HepG2 (cell line): ENCODE results near the gene NUDT3. TPM values are rescaled to one million over a fixed set of nuclear protein-coding genes. Genes with fewer than 3 reads are reported as not detected.
A peak's percentile ranks its signal among the peaks of the same experiment; 100 is the strongest.

Experiments used
- ATAC-seq: fragments of 200-7000 bp; cut with Tn5 transposase; 3 replicates; pipeline ENCODE4 v1.9.1; 2020; ENCODE audit warnings: mild to moderate bottlenecking, moderate library complexity
- BruUV-seq: library from RNA; stranded (reverse); fragments of 400-500 nt; replicated peaks from 2 replicates; lab custom pipeline; 2021; lab: Mats Ljungman, UMichigan
- CTCF ChIA-PET: fragments of 300-600 bp; formaldehyde crosslinking; extraction: SDS; loops from one replicate; lab custom pipeline; 2021; ENCODE audit warnings: low total read pairs, inconsistent platforms, low intra/inter-chr PET ratio; lab: Yijun Ruan, JAX
- POLR2A ChIA-PET: fragments of 350-600 bp; sonication (Branson Sonifier 250); formaldehyde crosslinking; loops from one replicate; lab custom pipeline; 2020; ENCODE audit warnings: antibody characterized with exemption, inconsistent platforms; lab: Yijun Ruan, JAX
- DNase-seq: peaks from one replicate; pipeline ENCODE4 v3.0.0-alpha.2; 2015; ENCODE audit warnings: low spot score
- FAIRE-seq: peaks from 3 replicates; lab custom pipeline; 2011; peaks lifted over from hg19 to GRCh38; lab: Jason Lieb, UNC
- H2AFZ ChIP-seq: one replicate; pipeline ENCODE4 v1.6.1; 2011; ENCODE audit warnings: low read length, inconsistent platforms
- H3K27ac ChIP-seq: fragments of 300-600 bp; 3 replicates; pipeline ENCODE4 v1.8.0; 2011; ENCODE audit warnings: mixed run types, mild to moderate bottlenecking, mixed read lengths, low read length, inconsistent platforms; ENCODE audit not compliant: insufficient read depth; ENCODE audit errors: extremely low read length
- H3K27me3 ChIP-seq, 2 experiments: fragments of 200-600 bp in 1 of 2; 2 replicates in 1 of 2; 3 replicates in 1 of 2; pipeline versions ENCODE4 v1.6.0 to v1.8.0; 2011; ENCODE audit warnings: low read length in 2 of 2, mild to moderate bottlenecking in 2 of 2, moderate library complexity in 2 of 2, inconsistent platforms in 1 of 2; ENCODE audit not compliant: insufficient read depth in 2 of 2, control insufficient read depth in 1 of 2
- H3K36me3 ChIP-seq, 2 experiments: fragments of 200-600 bp in 1 of 2; replicated peaks in 1 of 2; 2 replicates in 1 of 2; 3 replicates in 1 of 2; pipeline versions ENCODE4 v1.5.1 to v1.8.0; 2011; ENCODE audit warnings: low read length in 2 of 2, inconsistent platforms in 1 of 2; ENCODE audit not compliant: insufficient read depth in 2 of 2, control insufficient read depth in 1 of 2
- H3K4me1 ChIP-seq: 2 replicates; pipeline ENCODE4 v1.5.1; 2012; ENCODE audit warnings: low read length, inconsistent platforms; ENCODE audit not compliant: insufficient read depth
- H3K4me2 ChIP-seq: 2 replicates; pipeline ENCODE4 v1.6.0; 2011; ENCODE audit warnings: low read depth, low read length, inconsistent platforms
- H3K4me3 ChIP-seq, 3 experiments: fragments of 200-600 bp in 1 of 3; sonication (generic), shearing (Covaris generic) in 1 of 3; replicated peaks in 1 of 3; 2 replicates each; pipeline ENCODE4 v1.5.1; 2011 to 2016; ENCODE audit warnings: low read length in 3 of 3, inconsistent platforms in 2 of 3, low read depth in 2 of 3, mild to moderate bottlenecking in 2 of 3, control low read depth in 1 of 3, mixed read lengths in 1 of 3; ENCODE audit not compliant: insufficient read depth in 1 of 3
- H3K79me2 ChIP-seq: one replicate; pipeline ENCODE4 v1.6.1; 2011; ENCODE audit warnings: low read length, inconsistent platforms; ENCODE audit not compliant: insufficient read depth
- H3K9ac ChIP-seq: 2 replicates; pipeline ENCODE4 v1.6.0; 2011; ENCODE audit warnings: mild to moderate bottlenecking, low read depth, low read length, inconsistent platforms; ENCODE audit not compliant: insufficient read depth
- H3K9me3 ChIP-seq: 2 replicates; pipeline ENCODE4 v1.5.1; 2012; ENCODE audit warnings: mild to moderate bottlenecking, low read length
- H4K20me1 ChIP-seq: 2 replicates; pipeline ENCODE4 v1.6.0; 2011; ENCODE audit warnings: inconsistent platforms, mild to moderate bottlenecking, low read length, moderate library complexity; ENCODE audit not compliant: insufficient read depth
- BORCS8-MEF2B ChIP-seq: sonication (generic); formaldehyde crosslinking; IDR thresholded peaks from 2 replicates; pipeline ENCODE4 v1.8.0; 2022; ENCODE audit warnings: mild to moderate bottlenecking, missing genetic modification reagents
- DNMT3B ChIP-seq: conservative IDR thresholded peaks from 2 replicates; pipeline ENCODE4 v1.6.1; 2016; ENCODE audit warnings: missing biosample characterization, control low read depth
- KAT8 ChIP-seq: IDR thresholded peaks from 2 replicates; pipeline ENCODE4 v1.6.1; 2016; ENCODE audit warnings: missing genetic modification reagents, missing compliant biosample characterization
- KLF16 ChIP-seq, 2 experiments: sonication (generic) in 1 of 2; formaldehyde crosslinking in 1 of 2; IDR thresholded peaks; 2 replicates each; pipeline versions ENCODE4 v1.6.1 to v1.8.0; 2016 to 2023; ENCODE audit warnings: missing genetic modification reagents in 2 of 2, missing compliant biosample characterization in 1 of 2
- NFRKB ChIP-seq: fragments of 450-650 bp; IDR thresholded peaks from 2 replicates; pipeline ENCODE4 v1.6.1; 2017
- NFYB ChIP-seq: sonication (generic); formaldehyde crosslinking; IDR thresholded peaks from 2 replicates; pipeline ENCODE4 v1.4.0; 2020; ENCODE audit warnings: missing genetic modification reagents
- SRSF4 ChIP-seq: fragments of 200-400 bp; formaldehyde crosslinking; IDR thresholded peaks from one replicate; pipeline ENCODE4 v1.6.1; 2018; ENCODE audit warnings: mild to moderate bottlenecking, low read depth, low read length, moderate library complexity; ENCODE audit not compliant: poor library complexity, severe bottlenecking
- ZEB1 ChIP-seq: IDR thresholded peaks from 2 replicates; pipeline ENCODE4 v1.6.1; 2012; ENCODE audit warnings: mild to moderate bottlenecking, low read depth, inconsistent platforms; ENCODE audit not compliant: insufficient replicate concordance
- ZNF329 ChIP-seq: sonication (generic); formaldehyde crosslinking; IDR thresholded peaks from 2 replicates; pipeline ENCODE4 v1.9.0; 2021; ENCODE audit warnings: low read depth, mild to moderate bottlenecking, missing genetic modification reagents
- ZNF746 ChIP-seq: sonication (generic); formaldehyde crosslinking; IDR thresholded peaks from 2 replicates; pipeline ENCODE4 v1.8.0; 2022; ENCODE audit warnings: mild to moderate bottlenecking, missing genetic modification reagents
- ZNF790 ChIP-seq: sonication (generic); formaldehyde crosslinking; IDR thresholded peaks from 2 replicates; pipeline ENCODE4 v1.8.0; 2022; ENCODE audit warnings: missing genetic modification reagents, mild to moderate bottlenecking, borderline replicate concordance
- WGBS: methylation state at CpG from one replicate; pipeline ENCODE4 v1.1.6; 2017; ENCODE audit warnings: low lambda C conversion rate; 5-methylcytosine and 5-hydroxymethylcytosine counted together
- in situ Hi-C: cut with HindIII; loops from 2 replicates; pipeline ENCODE4 v1.10.0; 2017; ENCODE audit warnings: low pct_unique_long_range_greater_than_20kb; ENCODE audit not compliant: extremely low pct_ligation_motif_present
- intact Hi-C: fragments of 100-400 bp; cut with micrococcal nuclease; formaldehyde crosslinking; loops from one replicate; pipeline ENCODE4 v1.10.0; 2022; ENCODE audit not compliant: unreplicated experiment
- polyA plus RNA-seq, 8 experiments: library from polyadenylated mRNA; depleted of rRNA in 3 of 8; stranded (reverse) in 7 of 8; unstranded in 1 of 8; fragments of >200 nt; fragmentation: Illumina TruSeq in 4 of 8; extraction: Trizol in 4 of 8; gene quantifications; 2 replicates each; pipeline versions ENCODE4 v1.2.1 to v1.2.3, GENCODE V29; 2011 to 2016; ENCODE audit warnings: low read depth in 4 of 8, missing spikeins in 1 of 8, mixed read lengths in 1 of 8; ENCODE audit not compliant: insufficient read depth in 1 of 8
- total RNA-seq, 5 experiments: library from RNA; depleted of rRNA; stranded (reverse); fragments of >200 nt; fragmentation: Illumina TruSeq; extraction: Trizol; gene quantifications; 2 replicates each; pipeline ENCODE4 v1.2.3, GENCODE V29; 2016; ENCODE audit warnings: low read depth in 1 of 5
- TF ChIP-seq, protein P1 (sequence below): sonication (generic); formaldehyde crosslinking; IDR thresholded peaks from 2 replicates; pipeline ENCODE4 v1.5.0; 2020; ENCODE audit warnings: missing genetic modification reagents, mild to moderate bottlenecking, borderline replicate concordance
- TF ChIP-seq, protein P2 (sequence below): sonication (generic); formaldehyde crosslinking; IDR thresholded peaks from 2 replicates; pipeline ENCODE4 v1.5.1; 2020; ENCODE audit warnings: mild to moderate bottlenecking, missing genetic modification reagents
- TF ChIP-seq, protein P3 (sequence below): sonication (generic); formaldehyde crosslinking; IDR thresholded peaks from 2 replicates; pipeline ENCODE4 v1.5.1; 2020; ENCODE audit warnings: mild to moderate bottlenecking, moderate library complexity, missing genetic modification reagents
- TF ChIP-seq, protein P4 (sequence below): sonication (generic); formaldehyde crosslinking; IDR thresholded peaks from 2 replicates; pipeline ENCODE4 v1.4.0; 2020; ENCODE audit warnings: mild to moderate bottlenecking, missing genetic modification reagents
- TF ChIP-seq, protein P5 (sequence below): sonication (generic); formaldehyde crosslinking; IDR thresholded peaks from 2 replicates; pipeline ENCODE4 v1.4.0; 2020; ENCODE audit warnings: mild to moderate bottlenecking, missing genetic modification reagents

Gene NUDT3
- total and polyA plus RNA-seq, 2 of the 13 experiments (the other 11 are each of a cell fraction or from before 2014, with no cell fraction given), result 20.2 to 20.6 TPM

DNA sequence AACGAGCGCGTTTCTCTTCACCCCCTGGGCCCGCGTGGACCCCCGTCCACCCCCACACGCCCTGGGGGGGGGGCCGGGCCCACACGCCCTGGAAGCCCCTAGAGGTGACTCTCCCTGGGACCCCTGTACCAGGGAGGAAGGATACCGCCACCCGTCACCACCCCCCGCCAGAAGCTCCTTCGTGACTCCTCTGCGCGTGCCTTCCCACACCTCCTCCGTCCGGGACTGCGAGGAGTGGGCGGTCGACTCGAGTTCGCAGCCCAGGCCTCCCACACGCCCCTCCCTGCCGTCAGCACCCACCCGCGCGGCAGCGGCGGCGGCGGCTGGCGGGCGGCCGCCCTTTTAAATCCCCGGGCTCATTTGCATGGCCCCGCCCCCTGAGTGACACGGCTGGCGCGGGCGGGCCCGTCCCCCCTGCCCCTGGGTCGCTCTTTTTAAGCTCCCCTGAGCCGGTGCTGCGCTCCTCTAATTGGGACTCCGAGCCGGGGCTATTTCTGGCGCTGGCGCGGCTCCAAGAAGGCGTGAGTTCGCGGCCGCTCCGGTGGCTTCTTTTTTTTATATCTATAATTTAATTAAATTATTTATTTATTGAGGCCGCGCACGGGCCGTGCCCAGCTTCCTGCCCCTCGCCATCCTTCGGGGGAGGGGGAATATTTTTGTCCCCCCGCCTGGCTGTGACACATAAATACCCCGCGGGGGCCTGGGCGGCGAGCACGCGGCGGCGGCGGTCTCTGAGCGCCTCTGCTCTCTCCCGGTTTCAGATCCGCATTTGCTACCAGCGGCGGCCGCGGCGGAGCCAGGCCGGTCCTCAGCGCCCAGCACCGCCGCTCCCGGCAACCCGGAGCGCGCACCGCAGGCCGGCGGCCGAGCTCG lies 155.8 kb downstream of the NUDT3 start, which contains the start of gene HMGA1:
Gene HMGA1, plus strand, starts transcription at position 431 of the 873 bp plus-strand sequence. CDS start 3,908 bp downstream, outside the sequence.
- ATAC-seq, result peak; percentile 72
- Histone ChIP-seq H3K4me3 (peak within 1 kb of the TSS; percentile 79 to 91 (median 86)), H3K79me2 (peaks cover 25% of the 10 kb centered on the region), H3K36me3 (peaks cover 6 to 15% of the 10 kb centered on the region in 2 experiments; a peak in 3 of 5 replicates), H3K9me3 (no peaks in the 10 kb centered on the region), H2AFZ (no peak within 1 kb of the TSS), H3K27ac (peak within 1 kb of the TSS; percentile 68), H3K27me3 (peaks cover 0 to 2% of the 10 kb centered on the region in 2 experiments; a peak in 2 of 5 replicates), H3K4me1 (peaks cover 31% of the 10 kb centered on the region), H3K9ac (peak within 1 kb of the TSS; percentile 88), H3K4me2 (peak within 1 kb of the TSS; percentile 91), H4K20me1 (no peaks in the 10 kb centered on the region)
- intact Hi-C loops, result loop anchor here (2.0 kb wide), 1 partner anchor 36 kb away; no protein-coding TSS in a partner anchor
- in situ Hi-C loops, result loop anchor here (25.0 kb wide), 1 partner anchor 376 kb away; no protein-coding TSS in a partner anchor
- no TSS peak for BruUV-seq
- peak; percentile 81 for DNase-seq
- WGBS, result 5% methylated on average over 52 of the region's 91 CpGs
- ChIA-PET CTCF (no interaction called here), POLR2A (interaction anchor here (0.7 to 1.7 kb wide), 8 partner anchors 10 to 190 kb away, joined by 4 to 24 read pairs (median 8); partner anchors contain the start of gene NUDT3)
- FAIRE-seq, result no peak
- TF ChIP-seq, protein P1, sequence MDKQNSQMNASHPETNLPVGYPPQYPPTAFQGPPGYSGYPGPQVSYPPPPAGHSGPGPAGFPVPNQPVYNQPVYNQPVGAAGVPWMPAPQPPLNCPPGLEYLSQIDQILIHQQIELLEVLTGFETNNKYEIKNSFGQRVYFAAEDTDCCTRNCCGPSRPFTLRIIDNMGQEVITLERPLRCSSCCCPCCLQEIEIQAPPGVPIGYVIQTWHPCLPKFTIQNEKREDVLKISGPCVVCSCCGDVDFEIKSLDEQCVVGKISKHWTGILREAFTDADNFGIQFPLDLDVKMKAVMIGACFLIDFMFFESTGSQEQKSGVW, result no peak
- TF ChIP-seq, protein P2, sequence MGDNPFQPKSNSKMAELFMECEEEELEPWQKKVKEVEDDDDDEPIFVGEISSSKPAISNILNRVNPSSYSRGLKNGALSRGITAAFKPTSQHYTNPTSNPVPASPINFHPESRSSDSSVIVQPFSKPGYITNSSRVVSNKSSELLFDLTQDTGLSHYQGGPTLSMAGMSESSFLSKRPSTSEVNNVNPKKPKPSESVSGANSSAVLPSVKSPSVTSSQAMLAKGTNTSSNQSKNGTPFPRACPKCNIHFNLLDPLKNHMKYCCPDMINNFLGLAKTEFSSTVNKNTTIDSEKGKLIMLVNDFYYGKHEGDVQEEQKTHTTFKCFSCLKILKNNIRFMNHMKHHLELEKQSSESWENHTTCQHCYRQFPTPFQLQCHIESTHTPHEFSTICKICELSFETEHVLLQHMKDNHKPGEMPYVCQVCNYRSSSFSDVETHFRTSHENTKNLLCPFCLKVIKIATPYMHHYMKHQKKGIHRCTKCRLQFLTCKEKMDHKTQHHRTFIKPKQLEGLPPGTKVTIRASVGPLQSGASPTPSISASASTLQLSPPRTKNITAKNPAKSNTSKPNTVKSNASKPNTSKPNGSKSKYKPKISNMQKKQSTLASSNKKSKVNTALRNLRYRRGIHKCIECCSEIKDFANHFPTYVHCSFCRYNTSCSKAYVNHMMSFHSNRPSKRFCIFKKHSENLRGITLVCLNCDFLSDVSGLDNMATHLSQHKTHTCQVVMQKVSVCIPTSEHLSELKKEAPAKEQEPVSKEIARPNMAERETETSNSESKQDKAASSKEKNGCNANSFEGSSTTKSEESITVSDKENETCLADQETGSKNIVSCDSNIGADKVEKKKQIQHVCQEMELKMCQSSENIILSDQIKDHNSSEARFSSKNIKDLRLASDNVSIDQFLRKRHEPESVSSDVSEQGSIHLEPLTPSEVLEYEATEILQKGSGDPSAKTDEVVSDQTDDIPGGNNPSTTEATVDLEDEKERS, result no peak
- TF ChIP-seq, protein P3, sequence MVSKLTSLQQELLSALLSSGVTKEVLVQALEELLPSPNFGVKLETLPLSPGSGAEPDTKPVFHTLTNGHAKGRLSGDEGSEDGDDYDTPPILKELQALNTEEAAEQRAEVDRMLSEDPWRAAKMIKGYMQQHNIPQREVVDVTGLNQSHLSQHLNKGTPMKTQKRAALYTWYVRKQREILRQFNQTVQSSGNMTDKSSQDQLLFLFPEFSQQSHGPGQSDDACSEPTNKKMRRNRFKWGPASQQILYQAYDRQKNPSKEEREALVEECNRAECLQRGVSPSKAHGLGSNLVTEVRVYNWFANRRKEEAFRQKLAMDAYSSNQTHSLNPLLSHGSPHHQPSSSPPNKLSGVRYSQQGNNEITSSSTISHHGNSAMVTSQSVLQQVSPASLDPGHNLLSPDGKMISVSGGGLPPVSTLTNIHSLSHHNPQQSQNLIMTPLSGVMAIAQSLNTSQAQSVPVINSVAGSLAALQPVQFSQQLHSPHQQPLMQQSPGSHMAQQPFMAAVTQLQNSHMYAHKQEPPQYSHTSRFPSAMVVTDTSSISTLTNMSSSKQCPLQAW (CRISPR knock-in tag), result peak; percentile 67
- TF ChIP-seq KLF16 (CRISPR knock-in tag; IDR thresholded peaks at IDR 0.05) (peak in 1 of 2 experiments; percentile 61; a peak in 1 of 4 replicates), ZNF329 (CRISPR knock-in tag) (no peak), NFRKB (no peak), ZEB1 (no peak), SRSF4 (no peak), NFYB (CRISPR knock-in tag) (no peak), DNMT3B (CRISPR knock-in tag) (no peak), BORCS8-MEF2B (CRISPR knock-in tag) (no peak), KAT8 (CRISPR knock-in tag) (peak; percentile 52), ZNF790 (CRISPR knock-in tag) (no peak), ZNF746 (CRISPR knock-in tag) (no peak)
- TF ChIP-seq, protein P4, sequence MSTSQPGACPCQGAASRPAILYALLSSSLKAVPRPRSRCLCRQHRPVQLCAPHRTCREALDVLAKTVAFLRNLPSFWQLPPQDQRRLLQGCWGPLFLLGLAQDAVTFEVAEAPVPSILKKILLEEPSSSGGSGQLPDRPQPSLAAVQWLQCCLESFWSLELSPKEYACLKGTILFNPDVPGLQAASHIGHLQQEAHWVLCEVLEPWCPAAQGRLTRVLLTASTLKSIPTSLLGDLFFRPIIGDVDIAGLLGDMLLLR (CRISPR knock-in tag), result peak; percentile 54; the same call in 1 of the 2 replicates
- TF ChIP-seq, protein P5, sequence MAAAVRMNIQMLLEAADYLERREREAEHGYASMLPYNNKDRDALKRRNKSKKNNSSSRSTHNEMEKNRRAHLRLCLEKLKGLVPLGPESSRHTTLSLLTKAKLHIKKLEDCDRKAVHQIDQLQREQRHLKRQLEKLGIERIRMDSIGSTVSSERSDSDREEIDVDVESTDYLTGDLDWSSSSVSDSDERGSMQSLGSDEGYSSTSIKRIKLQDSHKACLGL, result peak; percentile 23; the same call in 1 of the 2 replicates
